ENCODE measurements around the gene TMEM192. TPM values are rescaled to one million over a fixed set of nuclear protein-coding genes. Genes with fewer than 3 reads are reported as not detected.

TMEM192 gene
- total RNA-seq, 3 donors from 2014 or later: 11.5 to 31.2 (median 20.5) TPM

DNA sequence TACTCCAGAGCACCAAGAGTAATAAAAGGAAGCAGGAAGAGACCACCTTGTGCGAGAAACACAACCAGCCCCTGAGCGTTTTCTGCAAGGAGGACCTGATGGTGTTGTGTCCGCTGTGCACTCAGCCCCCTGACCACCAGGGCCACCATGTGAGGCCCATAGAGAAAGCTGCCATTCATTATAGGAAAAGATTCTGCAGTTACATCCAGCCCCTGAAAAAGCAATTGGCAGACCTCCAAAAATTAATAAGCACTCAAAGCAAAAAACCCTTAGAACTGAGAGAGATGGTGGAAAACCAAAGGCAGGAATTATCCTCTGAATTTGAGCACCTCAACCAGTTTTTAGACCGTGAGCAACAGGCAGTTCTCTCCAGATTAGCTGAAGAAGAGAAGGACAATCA, 53.3 kb downstream of the TMEM192 start:
- intact Hi-C loops (cut with DNase I; ENCODE audit: low total_unique reads): no loop called here

DNA sequence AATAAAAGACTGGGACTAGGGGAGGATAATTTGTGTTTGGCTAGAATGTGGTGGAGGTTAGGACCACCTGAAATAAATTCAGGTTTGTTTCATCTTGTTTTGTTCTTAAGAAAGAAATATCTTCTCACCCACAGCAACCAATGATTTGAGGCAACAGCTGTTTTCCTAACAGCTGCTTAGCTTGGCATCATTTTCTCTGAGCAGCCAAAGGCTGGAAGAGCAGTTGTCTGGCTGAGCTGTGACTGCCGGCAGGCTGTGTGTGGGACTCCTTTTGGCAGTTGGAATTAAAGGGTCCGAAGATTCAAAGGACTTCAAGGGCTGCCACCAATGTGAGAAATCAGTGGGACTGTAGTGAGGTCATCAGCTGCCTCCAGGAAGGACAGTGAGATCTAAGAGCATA, 54.0 kb downstream of the TMEM192 start:
- H3K4me3 ChIP-seq: no peak overlapping the region
- H3K4me1 ChIP-seq: no peaks in the 10 kb centered on the region
- no peak for DNase-seq (ENCODE audit: low spot score in 2 of 2)
- no peaks in the 10 kb centered on the region for H3K9me3 ChIP-seq
- intact Hi-C loops (cut with DNase I; ENCODE audit: low total_unique reads): no loop called here
- no peak overlapping the region for H3K27ac ChIP-seq
- TF ChIP-seq, protein P1, sequence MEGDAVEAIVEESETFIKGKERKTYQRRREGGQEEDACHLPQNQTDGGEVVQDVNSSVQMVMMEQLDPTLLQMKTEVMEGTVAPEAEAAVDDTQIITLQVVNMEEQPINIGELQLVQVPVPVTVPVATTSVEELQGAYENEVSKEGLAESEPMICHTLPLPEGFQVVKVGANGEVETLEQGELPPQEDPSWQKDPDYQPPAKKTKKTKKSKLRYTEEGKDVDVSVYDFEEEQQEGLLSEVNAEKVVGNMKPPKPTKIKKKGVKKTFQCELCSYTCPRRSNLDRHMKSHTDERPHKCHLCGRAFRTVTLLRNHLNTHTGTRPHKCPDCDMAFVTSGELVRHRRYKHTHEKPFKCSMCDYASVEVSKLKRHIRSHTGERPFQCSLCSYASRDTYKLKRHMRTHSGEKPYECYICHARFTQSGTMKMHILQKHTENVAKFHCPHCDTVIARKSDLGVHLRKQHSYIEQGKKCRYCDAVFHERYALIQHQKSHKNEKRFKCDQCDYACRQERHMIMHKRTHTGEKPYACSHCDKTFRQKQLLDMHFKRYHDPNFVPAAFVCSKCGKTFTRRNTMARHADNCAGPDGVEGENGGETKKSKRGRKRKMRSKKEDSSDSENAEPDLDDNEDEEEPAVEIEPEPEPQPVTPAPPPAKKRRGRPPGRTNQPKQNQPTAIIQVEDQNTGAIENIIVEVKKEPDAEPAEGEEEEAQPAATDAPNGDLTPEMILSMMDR (IDR thresholded peaks at IDR 0.05): no peak
- TF ChIP-seq POLR2AphosphoS5 (IDR thresholded peaks at IDR 0.05): no peak
- no peak for TF ChIP-seq POLR2A (IDR thresholded peaks at IDR 0.05)
- H3K36me3 ChIP-seq: no peaks in the 10 kb centered on the region
- H3K27me3 ChIP-seq: no peaks in the 10 kb centered on the region

More for the DNA sequence above, 53.3 kb downstream of the TMEM192 start:
- Histone ChIP-seq H3K9me3 (no peaks in the 10 kb centered on the region), H3K27me3 (no peaks in the 10 kb centered on the region), H3K4me3 (no peak overlapping the region), H3K27ac (no peak overlapping the region), H3K36me3 (no peaks in the 10 kb centered on the region), H3K4me1 (no peaks in the 10 kb centered on the region)
- no peak for DNase-seq (ENCODE audit: low spot score in 2 of 2)
- TF ChIP-seq, protein P1 (IDR thresholded peaks at IDR 0.05): no peak
- no peak for TF ChIP-seq POLR2AphosphoS5 (IDR thresholded peaks at IDR 0.05)
- TF ChIP-seq POLR2A (IDR thresholded peaks at IDR 0.05): no peak

DNA sequence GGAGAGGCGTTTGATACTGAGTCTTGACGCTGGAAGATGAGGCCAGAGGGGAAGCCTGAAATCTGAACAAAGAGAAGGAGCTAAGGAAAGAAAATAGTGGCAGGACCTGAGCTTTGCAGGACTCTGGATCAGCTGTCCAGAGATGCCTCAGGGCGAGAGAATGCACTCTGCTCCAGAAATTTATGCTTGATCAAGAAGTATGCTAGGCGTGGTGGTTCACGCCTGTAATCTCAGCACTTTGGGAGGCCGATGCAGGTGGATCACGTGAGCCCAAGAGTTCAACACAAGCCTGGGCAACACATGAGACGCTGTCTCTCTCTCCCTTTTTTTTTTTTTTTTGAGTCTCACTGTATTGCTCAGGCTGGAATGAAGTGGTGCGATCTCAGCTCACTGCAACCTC, 57.1 kb downstream of the TMEM192 start:
- DNase-seq (ENCODE audit: low spot score in 2 of 2): no peak
- TF ChIP-seq POLR2AphosphoS5 (IDR thresholded peaks at IDR 0.05): no peak
- TF ChIP-seq, protein P1 (IDR thresholded peaks at IDR 0.05): no peak
- TF ChIP-seq POLR2A (IDR thresholded peaks at IDR 0.05): no peak
- no peaks in the 10 kb centered on the region for H3K27me3 ChIP-seq
- H3K27ac ChIP-seq: no peak overlapping the region
- no peaks in the 10 kb centered on the region for H3K36me3 ChIP-seq
- H3K4me3 ChIP-seq: no peak overlapping the region
- intact Hi-C loops (cut with DNase I; ENCODE audit: low total_unique reads): no loop called here
- no peaks in the 10 kb centered on the region for H3K9me3 ChIP-seq
- no peaks in the 10 kb centered on the region for H3K4me1 ChIP-seq

DNA sequence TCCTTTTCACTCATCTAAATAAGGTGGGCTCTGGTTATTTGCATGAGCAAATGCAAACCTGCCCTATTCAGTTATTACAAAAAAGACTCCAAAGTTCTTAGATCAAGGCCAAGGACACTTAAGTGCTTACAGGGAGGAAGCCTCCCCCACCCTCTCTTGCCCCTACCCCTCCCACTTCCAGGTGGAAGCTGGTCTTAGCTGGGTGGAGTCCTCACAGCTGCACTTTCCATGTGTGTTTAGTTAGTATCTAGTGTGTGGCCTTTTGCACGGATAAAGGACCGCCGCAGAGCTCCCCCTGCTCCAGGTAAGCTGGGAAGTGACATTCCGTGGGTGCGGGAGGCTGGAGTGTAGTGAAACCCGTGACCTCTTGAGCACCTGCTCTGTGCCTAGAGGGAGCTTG, 59.0 kb downstream of the TMEM192 start, which contains the start of gene TRIM75:
Gene TRIM75, plus strand, starts transcription at position 222 of the 400 bp plus-strand sequence. CDS start 5,282 bp downstream, outside the sequence.
- DNase-seq (ENCODE audit: low spot score in 2 of 2): no peak

DNA sequence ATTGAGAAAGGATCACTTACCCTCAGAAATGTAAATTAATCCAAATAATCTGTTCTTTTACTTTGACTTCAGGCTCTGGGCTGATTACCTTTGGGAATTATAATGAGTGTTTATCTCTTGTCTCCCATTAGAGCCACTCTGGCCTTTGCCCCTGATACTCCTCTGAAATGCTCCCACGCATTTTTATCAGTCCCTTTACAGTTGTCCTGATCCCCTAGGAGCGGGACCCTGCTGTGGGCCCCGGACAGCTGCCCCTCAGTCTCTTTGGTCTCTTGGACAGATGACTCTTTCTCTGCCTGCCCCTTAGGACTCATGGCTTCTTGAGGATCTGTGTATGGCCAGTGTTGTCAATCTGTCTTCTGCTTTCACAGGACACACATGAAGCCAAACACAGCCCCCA, 60.0 kb downstream of the TMEM192 start:
- DNase-seq (ENCODE audit: low spot score in 2 of 2): no peak
- Histone ChIP-seq H3K9me3 (no peaks in the 10 kb centered on the region), H3K36me3 (no peaks in the 10 kb centered on the region), H3K4me3 (no peak overlapping the region), H3K27me3 (no peaks in the 10 kb centered on the region), H3K4me1 (no peaks in the 10 kb centered on the region), H3K27ac (no peak overlapping the region)
- intact Hi-C loops (cut with DNase I; ENCODE audit: low total_unique reads): no loop called here
- TF ChIP-seq POLR2A (IDR thresholded peaks at IDR 0.05) (no peak), POLR2AphosphoS5 (IDR thresholded peaks at IDR 0.05) (no peak)
- TF ChIP-seq, protein P1 (IDR thresholded peaks at IDR 0.05): no peak

More for the DNA sequence above, 59.0 kb downstream of the TMEM192 start, which contains the start of gene TRIM75:
- TF ChIP-seq, protein P1 (IDR thresholded peaks at IDR 0.05): no peak
- TF ChIP-seq POLR2AphosphoS5 (IDR thresholded peaks at IDR 0.05) (no peak), POLR2A (IDR thresholded peaks at IDR 0.05) (no peak)
- intact Hi-C loops (cut with DNase I; ENCODE audit: low total_unique reads): no loop called here
- H3K27me3 ChIP-seq: no peaks in the 10 kb centered on the region
- H3K36me3 ChIP-seq: no peaks in the 10 kb centered on the region
- no peak within 1 kb of the TSS for H3K4me3 ChIP-seq
- H3K4me1 ChIP-seq: no peaks in the 10 kb centered on the region
- no peaks in the 10 kb centered on the region for H3K9me3 ChIP-seq
- H3K27ac ChIP-seq: no peak within 1 kb of the TSS
